Astrocyte (in vitro differentiated cells and primary cell): ENCODE results near the gene NUBP2.

Experiments used
- EZH2 ChIP-seq: IDR thresholded peaks from 2 replicates; pipeline ENCODE4 v1.6.1; 2012; ENCODE audit warnings: mild to moderate bottlenecking, low read length, inconsistent platforms; ENCODE audit not compliant: insufficient read depth
- TF ChIP-seq, protein P1 (sequence below): IDR thresholded peaks from 2 replicates; pipeline ENCODE4 v1.5.1; 2011; ENCODE audit warnings: low read depth, mild to moderate bottlenecking, inconsistent platforms, low read length, moderate library complexity; ENCODE audit not compliant: insufficient read depth

DNA sequence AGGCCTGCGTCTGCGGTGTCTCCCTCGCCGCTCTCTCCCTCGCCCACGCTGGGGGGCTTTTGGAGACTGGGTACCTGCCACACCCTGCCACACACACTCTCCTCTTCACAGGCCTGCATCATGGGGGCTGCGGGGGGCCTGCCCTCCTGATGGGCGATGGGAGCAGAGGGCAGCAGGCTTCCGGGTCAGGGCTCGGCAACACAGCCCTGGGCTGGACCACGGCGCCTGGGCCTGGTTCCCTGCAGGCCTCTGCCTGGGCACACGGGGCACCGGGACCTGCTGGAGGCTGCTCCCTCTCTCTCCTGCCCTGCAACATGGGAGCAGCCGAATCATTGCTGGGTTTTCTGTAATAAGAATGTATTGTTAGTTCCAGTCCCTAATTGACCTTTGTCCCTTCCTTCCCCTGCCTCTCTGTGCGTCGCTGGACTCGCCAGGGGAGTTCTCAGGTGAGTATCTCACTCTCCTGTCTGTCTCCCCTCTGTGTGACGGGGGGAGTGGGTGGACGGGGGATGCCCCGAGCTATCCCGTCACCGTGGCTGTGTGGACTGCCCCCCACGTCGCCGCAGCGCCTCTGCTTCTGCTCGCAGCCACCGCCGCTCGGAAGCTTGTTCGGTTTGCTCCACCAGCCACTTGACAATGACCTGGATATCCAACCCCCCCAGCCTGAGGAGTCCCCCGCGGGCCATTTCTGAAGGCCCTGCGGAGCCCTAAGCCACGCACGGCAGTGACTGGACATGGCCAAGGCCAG, 24.9 kb upstream of the NUBP2 start:
- TF ChIP-seq, protein P1, sequence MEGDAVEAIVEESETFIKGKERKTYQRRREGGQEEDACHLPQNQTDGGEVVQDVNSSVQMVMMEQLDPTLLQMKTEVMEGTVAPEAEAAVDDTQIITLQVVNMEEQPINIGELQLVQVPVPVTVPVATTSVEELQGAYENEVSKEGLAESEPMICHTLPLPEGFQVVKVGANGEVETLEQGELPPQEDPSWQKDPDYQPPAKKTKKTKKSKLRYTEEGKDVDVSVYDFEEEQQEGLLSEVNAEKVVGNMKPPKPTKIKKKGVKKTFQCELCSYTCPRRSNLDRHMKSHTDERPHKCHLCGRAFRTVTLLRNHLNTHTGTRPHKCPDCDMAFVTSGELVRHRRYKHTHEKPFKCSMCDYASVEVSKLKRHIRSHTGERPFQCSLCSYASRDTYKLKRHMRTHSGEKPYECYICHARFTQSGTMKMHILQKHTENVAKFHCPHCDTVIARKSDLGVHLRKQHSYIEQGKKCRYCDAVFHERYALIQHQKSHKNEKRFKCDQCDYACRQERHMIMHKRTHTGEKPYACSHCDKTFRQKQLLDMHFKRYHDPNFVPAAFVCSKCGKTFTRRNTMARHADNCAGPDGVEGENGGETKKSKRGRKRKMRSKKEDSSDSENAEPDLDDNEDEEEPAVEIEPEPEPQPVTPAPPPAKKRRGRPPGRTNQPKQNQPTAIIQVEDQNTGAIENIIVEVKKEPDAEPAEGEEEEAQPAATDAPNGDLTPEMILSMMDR, result no peak
- no peak for TF ChIP-seq EZH2
